GM23248 (cell line): Measurements from ENCODE around the gene HSPG2.

Source experiments
- EZH2 ChIP-seq: fragments of 200-600 bp; sonication (generic); IDR thresholded peaks from 2 replicates; pipeline ENCODE4 v1.6.1; 2018; ENCODE audit warnings: antibody characterized with exemption, mild to moderate bottlenecking; ENCODE audit not compliant: insufficient read depth, poor library complexity, severe bottlenecking
- EZH2phosphoT487 ChIP-seq: fragments of 200-600 bp; sonication (generic); IDR thresholded peaks from 2 replicates; pipeline ENCODE4 v1.6.1; 2018; ENCODE audit warnings: antibody characterized with exemption, moderate library complexity, mild to moderate bottlenecking, low read depth; ENCODE audit not compliant: insufficient read depth

DNA sequence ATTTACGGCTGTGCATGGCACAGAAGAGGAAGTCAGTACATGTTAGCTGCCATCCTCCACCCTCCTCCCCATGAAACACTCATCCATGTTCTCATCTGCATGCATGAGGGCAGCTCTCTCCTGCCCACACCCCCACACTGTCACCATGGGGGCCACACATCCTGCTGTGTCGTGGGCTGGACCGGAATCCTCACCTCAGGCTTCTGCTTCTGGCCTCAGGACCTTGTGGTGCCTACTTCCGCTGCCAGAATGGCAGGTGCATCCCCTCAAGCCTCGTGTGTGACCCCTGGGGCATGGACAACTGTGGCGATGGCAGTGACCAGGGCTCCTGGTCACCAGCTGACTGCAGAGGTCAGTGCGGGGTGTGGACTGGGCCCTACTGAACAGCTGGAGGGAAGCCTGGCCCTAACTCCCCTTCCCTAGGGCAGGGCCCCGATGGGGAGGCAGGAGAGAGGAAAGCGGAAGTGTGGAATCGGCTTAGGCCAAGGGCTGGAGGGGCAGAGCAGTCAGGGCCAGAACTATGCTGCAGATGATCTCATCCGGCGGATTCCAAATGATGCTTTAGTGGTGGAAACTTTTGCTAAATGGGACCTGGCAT is 121.3 kb downstream of the HSPG2 start:
- TF ChIP-seq EZH2 (no peak), EZH2phosphoT487 (no peak)
